ENCODE data around the gene KANSL1.

- TF ChIP-seq ZFP3 (CRISPR knock-in tag; IDR thresholded peaks at IDR 0.05) (no peak), GLIS3 (CRISPR knock-in tag; IDR thresholded peaks at IDR 0.05) (no peak), RARB (CRISPR knock-in tag; IDR thresholded peaks at IDR 0.05) (no peak), TCF4 (CRISPR knock-in tag; IDR thresholded peaks at IDR 0.05; ENCODE audit: borderline replicate concordance) (no peak), PATZ1 (CRISPR knock-in tag; IDR thresholded peaks at IDR 0.05; ENCODE audit: borderline replicate concordance) (no peak), ZC3H10 (CRISPR knock-in tag; IDR thresholded peaks at IDR 0.05) (no peak), OSR1 (CRISPR knock-in tag; IDR thresholded peaks at IDR 0.05) (no peak), BACH2 (CRISPR knock-in tag; IDR thresholded peaks at IDR 0.05; ENCODE audit: borderline replicate concordance) (no peak), ARNTL (CRISPR knock-in tag; IDR thresholded peaks at IDR 0.05; ENCODE audit: borderline replicate concordance, low read depth) (no peak), PPARA (CRISPR knock-in tag; IDR thresholded peaks at IDR 0.05; ENCODE audit: borderline replicate concordance) (no peak), CREB5 (CRISPR knock-in tag; IDR thresholded peaks at IDR 0.05; ENCODE audit: low read depth) (no peak), TSHZ2 (CRISPR knock-in tag; IDR thresholded peaks at IDR 0.05) (no peak), POU6F1 (CRISPR knock-in tag; IDR thresholded peaks at IDR 0.05; ENCODE audit: borderline replicate concordance, low read depth) (no peak)
These were observed 30.4 kb downstream of the KANSL1 start for GRCh38 chr17:46162866-46163265.
